ENCODE data around the gene CPA1.

Gene CPA1

DNA sequence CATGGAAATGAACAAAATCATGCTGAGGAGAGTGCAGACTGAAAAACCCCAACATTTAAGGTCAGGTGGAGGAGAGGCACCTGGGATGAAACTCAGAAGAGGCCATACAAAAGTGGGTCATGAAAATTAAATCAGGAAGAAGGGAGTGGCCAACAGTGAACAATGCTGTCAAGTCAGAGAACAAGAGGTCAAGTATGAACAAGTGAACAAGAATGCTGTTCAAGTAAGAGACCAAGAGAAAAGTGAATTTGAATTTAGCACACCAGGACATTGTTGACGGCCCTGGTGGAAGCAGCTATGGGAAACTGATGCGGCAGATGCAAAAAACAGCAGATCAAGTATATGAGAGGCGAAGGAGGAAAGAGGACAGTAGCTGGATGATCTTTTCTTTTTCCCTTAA, 52.6 kb downstream of the CPA1 start:
- Histone ChIP-seq H3K27ac (ENCODE audit: low read depth, low read length, poor library complexity, severe bottlenecking) (no peak overlapping the region), H3K36me3 (ENCODE audit: insufficient read depth, low read length) (peaks cover 5% of the 10 kb centered on the region), H3K9me3 (ENCODE audit: low read length) (no peaks in the 10 kb centered on the region), H3K79me2 (ENCODE audit: insufficient read depth, low read length) (0 out of 2 replicates have a peak, but pooled peaks cover 4% of the 10 kb centered on the region), H4K20me1 (ENCODE audit: insufficient read depth, low read length) (no peaks in the 10 kb centered on the region), H3K9me2 (ENCODE audit: low read depth, low read length) (no peaks in the 10 kb centered on the region), H3K27me3 (ENCODE audit: insufficient read depth, low read length) (no peaks in the 10 kb centered on the region), H3K4me1 (ENCODE audit: insufficient read depth, low read length, severe bottlenecking) (peaks cover 16% of the 10 kb centered on the region), H3K9ac (ENCODE audit: low read length) (no peak overlapping the region), H3K4me2 (ENCODE audit: low read length) (no peak overlapping the region), H3K4me3 (ENCODE audit: low read depth, low read length, poor library complexity, severe bottlenecking) (no peak overlapping the region), H3F3A (ENCODE audit: insufficient read depth, low read length) (no peaks in the 10 kb centered on the region), H2AFZ (ENCODE audit: low read length) (no peak overlapping the region)
- TF ChIP-seq, protein P1, sequence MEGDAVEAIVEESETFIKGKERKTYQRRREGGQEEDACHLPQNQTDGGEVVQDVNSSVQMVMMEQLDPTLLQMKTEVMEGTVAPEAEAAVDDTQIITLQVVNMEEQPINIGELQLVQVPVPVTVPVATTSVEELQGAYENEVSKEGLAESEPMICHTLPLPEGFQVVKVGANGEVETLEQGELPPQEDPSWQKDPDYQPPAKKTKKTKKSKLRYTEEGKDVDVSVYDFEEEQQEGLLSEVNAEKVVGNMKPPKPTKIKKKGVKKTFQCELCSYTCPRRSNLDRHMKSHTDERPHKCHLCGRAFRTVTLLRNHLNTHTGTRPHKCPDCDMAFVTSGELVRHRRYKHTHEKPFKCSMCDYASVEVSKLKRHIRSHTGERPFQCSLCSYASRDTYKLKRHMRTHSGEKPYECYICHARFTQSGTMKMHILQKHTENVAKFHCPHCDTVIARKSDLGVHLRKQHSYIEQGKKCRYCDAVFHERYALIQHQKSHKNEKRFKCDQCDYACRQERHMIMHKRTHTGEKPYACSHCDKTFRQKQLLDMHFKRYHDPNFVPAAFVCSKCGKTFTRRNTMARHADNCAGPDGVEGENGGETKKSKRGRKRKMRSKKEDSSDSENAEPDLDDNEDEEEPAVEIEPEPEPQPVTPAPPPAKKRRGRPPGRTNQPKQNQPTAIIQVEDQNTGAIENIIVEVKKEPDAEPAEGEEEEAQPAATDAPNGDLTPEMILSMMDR (IDR thresholded peaks at IDR 0.05; ENCODE audit: low read length): no peak

DNA sequence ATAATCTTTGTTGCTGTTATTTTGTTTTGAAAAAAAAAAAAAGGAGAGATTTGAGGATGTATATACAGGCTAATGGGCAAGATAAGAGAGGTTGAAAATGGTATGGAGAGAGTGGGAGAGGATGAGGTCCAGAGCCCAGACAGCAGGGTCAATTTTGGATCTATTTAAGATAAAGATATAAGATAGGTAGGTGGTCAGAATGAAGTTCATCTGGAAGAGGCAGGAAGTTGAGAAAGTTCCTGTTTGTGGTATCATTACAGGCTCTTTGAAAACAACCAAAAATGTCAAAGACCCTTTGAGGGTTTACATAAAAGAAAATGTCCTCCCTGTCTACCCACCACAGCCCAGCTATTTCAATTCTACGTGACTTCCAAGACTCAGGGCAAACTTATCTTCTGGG, 53.0 kb downstream of the CPA1 start:
- Histone ChIP-seq H3F3A (ENCODE audit: insufficient read depth, low read length) (no peaks in the 10 kb centered on the region), H2AFZ (ENCODE audit: low read length) (no peak overlapping the region)

DNA sequence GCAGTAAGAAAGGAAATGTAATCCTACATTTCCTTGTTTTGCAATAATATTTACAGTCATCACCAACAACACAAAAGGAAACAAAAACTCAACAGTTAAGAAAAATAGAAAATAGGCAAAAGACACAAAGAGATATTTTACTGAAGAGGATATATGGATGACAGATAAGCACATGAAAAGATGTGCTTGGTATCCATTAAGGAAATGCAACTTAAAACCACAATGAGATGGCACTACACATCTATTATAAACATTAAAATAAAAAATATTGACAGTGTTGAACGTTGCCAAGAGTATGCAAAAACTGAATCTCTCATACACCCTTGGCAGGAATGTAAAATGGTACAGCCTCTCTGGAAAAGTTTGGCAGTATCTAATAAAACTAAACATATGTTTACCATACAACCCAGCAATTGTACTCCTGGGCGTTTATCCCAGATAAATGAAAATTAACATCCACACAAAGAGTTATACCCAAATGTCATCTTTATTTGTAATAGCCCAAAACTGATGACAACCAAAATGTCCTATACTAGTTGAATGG, 55.1 kb downstream of the CPA1 start:
- Histone ChIP-seq H4K20me1 (ENCODE audit: insufficient read depth, low read length) (no peaks in the 10 kb centered on the region), H3K9me2 (ENCODE audit: low read depth, low read length) (no peaks in the 10 kb centered on the region), H3K9ac (ENCODE audit: low read length) (no peak overlapping the region), H3K4me2 (ENCODE audit: low read length) (no peak overlapping the region), H3K27me3 (ENCODE audit: insufficient read depth, low read length) (no peaks in the 10 kb centered on the region), H2AFZ (ENCODE audit: low read length) (no peak overlapping the region), H3K27ac (ENCODE audit: low read depth, low read length, poor library complexity, severe bottlenecking) (no peak overlapping the region), H3K79me2 (ENCODE audit: insufficient read depth, low read length) (0 out of 2 replicates have a peak, but pooled peaks cover 4% of the 10 kb centered on the region), H3K9me3 (ENCODE audit: low read length) (no peaks in the 10 kb centered on the region), H3K4me3 (ENCODE audit: low read depth, low read length, poor library complexity, severe bottlenecking) (no peak overlapping the region), H3K4me1 (ENCODE audit: insufficient read depth, low read length, severe bottlenecking) (peaks cover 30% of the 10 kb centered on the region), H3K36me3 (ENCODE audit: insufficient read depth, low read length) (peaks cover 5% of the 10 kb centered on the region), H3F3A (ENCODE audit: insufficient read depth, low read length) (no peaks in the 10 kb centered on the region)
- TF ChIP-seq EZH2 (IDR thresholded peaks at IDR 0.05; ENCODE audit: borderline replicate concordance, low read length): no peak
- TF ChIP-seq, protein P1 (IDR thresholded peaks at IDR 0.05; ENCODE audit: low read length): no peak

More for the DNA sequence above, 53.0 kb downstream of the CPA1 start:
- Histone ChIP-seq H3K4me1 (ENCODE audit: insufficient read depth, low read length, severe bottlenecking) (peaks cover 16% of the 10 kb centered on the region), H3K9me3 (ENCODE audit: low read length) (no peaks in the 10 kb centered on the region), H3K36me3 (ENCODE audit: insufficient read depth, low read length) (peaks cover 5% of the 10 kb centered on the region), H3K4me2 (ENCODE audit: low read length) (no peak overlapping the region), H3K27me3 (ENCODE audit: insufficient read depth, low read length) (no peaks in the 10 kb centered on the region), H3K27ac (ENCODE audit: low read depth, low read length, poor library complexity, severe bottlenecking) (no peak overlapping the region), H3K4me3 (ENCODE audit: low read depth, low read length, poor library complexity, severe bottlenecking) (no peak overlapping the region), H4K20me1 (ENCODE audit: insufficient read depth, low read length) (no peaks in the 10 kb centered on the region), H3K9ac (ENCODE audit: low read length) (no peak overlapping the region), H3K9me2 (ENCODE audit: low read depth, low read length) (no peaks in the 10 kb centered on the region), H3K79me2 (ENCODE audit: insufficient read depth, low read length) (0 out of 2 replicates have a peak, but pooled peaks cover 4% of the 10 kb centered on the region)
- TF ChIP-seq, protein P1 (IDR thresholded peaks at IDR 0.05; ENCODE audit: low read length): no peak
- TF ChIP-seq EZH2 (IDR thresholded peaks at IDR 0.05; ENCODE audit: borderline replicate concordance, low read length): no peak
